T1000 (cell line): Measurements from ENCODE around the gene MDGA2.
"Not testable (repeated sequence)": the region's sequence is repeated elsewhere in the genome, so short reads cannot be mapped to it uniquely, and the experiment has no call there.

ENCODE experiments used
- DNase-seq: peaks from one replicate; lab custom pipeline; 2025; ENCODE audit warnings: mixed read lengths; lab: John Stamatoyannopoulos, UW

Gene MDGA2

DNA sequence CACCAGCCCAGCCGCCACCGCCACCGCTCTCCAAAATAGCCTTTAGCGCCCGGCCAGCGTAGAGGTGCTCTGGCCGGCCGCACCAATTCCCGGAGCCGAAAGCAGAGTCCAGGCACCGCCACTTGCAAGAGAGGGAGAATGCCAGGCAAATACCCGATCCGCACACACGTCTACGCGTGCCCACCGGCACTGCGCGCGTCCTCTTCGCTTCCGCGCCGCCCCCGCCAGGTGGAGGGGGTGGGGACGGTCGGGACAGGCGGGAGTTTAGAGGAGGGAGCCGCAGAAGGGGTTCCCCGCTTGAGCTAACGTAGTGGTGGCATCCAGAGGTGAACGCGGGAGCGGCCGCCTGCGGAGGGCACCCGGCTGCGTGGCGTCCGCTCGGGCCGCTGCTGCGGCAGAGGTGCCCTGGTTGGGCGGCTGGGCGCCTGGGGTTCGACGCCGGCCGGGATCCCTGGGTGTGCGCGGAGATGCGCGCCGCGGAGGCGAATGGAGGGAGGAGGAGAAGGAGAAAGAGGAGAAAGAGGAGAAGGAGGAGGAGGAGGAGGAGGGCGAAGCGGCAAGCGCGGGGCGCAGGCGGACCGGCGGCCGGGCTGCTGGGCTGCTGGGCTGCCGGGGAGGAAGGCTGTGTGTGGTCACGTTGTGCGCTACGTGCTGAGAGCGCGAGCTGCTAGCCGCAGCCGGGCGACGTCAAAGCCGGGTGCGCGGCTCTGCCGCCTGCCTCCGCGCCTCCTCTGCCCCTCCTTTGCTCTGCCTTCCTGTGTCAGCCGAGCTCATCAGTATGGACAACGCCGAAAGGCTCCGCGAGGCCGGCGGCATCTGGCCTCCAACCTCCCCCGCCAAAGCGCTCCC is at the start of gene MDGA2:
Gene MDGA2 (minus strand): TSS at position 140 of the 849 bp plus-strand sequence.
- peak; percentile 77 for DNase-seq

DNA sequence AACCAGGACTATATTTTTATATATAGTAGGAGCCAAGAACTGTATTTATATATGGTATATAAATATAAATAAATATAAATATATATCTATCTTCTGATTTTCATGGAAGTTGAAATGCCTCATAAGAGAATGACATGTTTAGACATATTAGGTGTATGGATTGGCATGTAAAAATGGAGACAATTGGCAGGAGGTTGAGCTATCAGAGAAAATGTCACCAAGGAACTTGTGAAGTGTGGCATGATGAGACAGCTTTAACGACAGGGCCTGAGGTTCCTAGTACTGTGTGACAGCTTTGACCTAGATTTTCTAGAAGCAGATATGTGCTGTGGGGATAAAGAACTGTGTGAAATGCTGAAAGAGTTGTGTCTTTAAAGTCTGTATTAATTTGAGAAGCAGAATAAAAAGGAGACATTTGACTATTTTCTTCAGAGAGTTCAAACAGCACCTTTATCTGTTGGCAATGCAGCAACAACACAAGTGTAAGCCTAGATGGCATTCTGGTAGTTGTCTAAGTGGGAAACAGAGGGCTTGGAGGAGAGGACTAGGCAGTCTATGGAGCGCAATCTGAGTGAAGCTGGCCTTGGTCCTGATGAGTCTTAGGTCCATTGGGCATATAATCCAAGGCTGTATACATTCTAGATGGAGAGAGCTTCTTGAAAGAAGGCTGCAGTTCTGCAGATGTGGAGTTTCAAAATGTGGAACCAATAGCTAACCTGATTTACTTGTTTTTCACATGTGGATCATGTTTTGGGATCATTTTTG is 47.7 kb upstream of the MDGA2 start:
- no peak for DNase-seq

DNA sequence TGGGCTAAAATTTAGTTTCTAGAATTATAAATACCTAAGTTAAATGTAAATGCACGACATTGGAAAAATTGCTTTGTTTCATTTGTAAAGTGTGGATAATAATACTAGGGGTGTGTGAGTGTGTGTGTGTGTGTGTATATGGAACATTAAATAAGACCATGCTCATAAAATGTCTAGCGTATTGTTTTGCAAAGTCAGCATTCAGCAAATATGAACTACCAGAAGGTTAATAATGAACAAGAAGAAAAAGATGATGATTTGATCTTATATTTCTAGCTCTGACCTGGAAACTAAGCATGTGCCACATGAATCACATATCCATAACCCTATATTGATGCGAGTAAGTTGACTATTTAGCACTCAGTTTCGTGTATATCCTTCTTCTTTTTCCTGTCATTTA is 44.9 kb upstream of the MDGA2 start:
- no peak for DNase-seq

DNA sequence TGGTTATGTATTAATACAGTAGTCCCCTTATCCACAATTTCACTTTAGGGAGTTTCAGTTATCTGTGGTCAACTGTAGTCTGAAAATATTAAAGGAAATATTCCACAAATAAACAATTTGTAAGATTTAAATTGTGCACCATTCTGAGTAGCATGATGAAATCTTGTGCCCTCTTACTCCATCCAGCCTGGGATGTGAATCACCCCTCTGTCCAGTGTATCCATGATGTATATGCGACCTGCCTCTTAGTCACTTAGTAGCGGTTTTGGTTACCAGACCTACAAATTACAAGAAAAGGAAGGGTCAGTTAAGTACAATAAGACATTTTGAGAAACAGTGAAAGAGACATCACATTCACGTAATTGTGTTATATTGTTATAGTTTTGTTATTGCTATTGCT is 39.9 kb upstream of the MDGA2 start:
- no peak for DNase-seq

DNA sequence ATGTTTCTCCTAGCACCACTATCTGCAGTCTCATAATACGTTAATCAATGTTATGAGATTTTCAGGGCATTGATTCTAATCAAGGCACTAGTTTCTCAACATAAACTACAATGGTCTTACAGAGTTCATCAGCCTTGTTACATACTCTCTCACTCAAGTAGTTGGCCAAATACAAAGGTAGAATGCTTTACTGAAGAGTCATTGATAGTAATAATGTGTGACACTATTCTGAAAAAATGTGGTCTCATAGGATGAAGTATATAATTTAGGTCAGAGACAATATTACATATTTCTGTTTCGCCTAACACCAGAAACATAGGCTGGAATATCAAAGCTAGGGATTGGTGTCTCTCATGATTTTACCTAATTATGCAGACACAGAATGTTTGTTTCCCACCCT is 35.2 kb upstream of the MDGA2 start:
- DNase-seq, result no peak

DNA sequence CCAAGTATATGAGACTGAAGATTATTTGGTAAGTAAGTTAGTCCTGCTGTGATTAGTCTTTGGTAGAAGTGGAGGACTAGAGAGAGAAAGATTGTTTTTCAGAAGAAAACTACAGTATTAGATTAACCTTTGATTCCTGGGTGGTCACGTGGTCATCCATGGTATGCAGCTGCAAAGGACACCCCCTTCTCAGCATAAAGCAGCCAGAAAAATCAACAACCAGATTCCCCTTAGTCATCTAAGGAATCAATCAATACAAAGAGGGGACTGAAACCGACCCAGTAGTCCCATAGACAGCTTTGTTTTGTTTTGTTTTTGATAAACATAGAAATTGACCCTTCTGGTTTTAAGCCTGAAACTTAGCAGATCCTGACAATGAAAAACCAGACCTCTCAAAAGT is 30.3 kb upstream of the MDGA2 start:
- no peak for DNase-seq

DNA sequence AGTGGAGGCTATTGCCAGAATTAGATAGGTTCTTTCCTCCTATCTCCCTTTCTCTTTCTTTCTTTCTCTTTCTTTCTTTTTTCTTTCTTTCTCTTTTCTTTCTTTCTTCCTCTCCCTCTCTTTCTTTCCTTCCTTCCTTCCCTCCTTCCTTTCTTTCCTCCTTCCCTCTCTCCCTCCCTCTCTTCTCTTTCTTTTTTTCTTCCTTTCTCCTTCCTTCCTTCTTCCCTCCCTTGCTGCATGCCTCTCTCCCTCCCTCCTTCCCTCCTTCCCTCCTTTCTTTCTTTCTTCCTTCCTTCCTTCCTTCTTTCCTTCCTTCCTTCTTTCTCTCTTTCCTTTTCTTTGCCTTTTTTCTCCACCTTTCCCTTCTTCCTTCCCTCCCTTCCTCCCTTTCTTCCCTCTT is 16.4 kb upstream of the MDGA2 start:
- DNase-seq, result no peak

DNA sequence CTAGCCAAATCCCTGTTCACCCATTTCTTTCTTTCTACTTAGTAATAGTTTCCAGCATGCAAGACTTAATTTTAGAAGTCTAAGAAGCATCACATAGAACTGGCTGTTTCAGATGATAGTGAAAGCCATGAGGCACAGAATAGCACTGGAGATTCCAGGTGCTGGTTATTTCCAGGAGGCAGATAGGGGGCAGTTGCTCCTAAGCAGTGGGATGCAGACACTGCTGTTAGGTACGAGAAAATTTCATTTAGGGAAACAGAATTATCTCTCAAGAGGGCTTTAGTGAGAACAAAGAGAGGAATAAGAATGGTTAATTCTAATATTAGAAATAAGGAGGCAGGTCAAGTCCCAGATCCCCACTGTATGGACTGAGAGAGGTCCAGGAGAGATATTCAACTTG is 3.6 kb upstream of the MDGA2 start:
- DNase-seq, result no peak

DNA sequence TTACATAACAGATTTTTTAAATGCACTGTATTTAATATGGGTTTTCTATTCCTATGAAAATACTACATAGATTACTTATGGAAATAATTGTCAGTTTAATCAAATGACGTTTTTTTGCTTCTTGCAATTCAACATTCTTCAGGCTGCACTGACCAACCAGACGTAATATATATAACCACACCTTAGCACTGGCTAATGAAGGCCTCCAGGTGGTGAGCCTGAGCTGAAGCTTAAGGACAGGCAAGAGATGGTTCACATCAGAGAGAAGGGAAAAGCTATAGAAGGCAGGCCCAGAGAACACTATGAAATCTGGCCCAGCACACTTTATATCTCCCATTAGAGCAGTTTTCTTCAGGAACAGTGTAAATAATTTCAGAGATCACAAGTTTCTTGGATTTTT is 2.8 kb upstream of the MDGA2 start:
- no peak for DNase-seq

DNA sequence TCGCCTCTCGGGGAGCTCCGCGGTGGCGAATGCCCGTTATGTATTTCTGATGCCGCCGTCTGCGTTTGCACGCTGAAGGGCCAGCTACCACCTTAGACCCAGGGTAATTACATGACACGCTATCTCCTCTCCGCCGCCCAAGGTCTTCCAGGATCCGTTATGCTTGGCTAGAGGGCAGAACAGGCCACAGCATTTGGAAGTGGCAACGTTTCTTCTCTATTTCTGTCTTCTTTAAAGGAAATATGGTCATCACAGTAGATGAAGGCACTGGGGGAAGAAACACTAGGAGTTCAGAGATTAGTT is 861 bp upstream of the MDGA2 start:
- no peak for DNase-seq

DNA sequence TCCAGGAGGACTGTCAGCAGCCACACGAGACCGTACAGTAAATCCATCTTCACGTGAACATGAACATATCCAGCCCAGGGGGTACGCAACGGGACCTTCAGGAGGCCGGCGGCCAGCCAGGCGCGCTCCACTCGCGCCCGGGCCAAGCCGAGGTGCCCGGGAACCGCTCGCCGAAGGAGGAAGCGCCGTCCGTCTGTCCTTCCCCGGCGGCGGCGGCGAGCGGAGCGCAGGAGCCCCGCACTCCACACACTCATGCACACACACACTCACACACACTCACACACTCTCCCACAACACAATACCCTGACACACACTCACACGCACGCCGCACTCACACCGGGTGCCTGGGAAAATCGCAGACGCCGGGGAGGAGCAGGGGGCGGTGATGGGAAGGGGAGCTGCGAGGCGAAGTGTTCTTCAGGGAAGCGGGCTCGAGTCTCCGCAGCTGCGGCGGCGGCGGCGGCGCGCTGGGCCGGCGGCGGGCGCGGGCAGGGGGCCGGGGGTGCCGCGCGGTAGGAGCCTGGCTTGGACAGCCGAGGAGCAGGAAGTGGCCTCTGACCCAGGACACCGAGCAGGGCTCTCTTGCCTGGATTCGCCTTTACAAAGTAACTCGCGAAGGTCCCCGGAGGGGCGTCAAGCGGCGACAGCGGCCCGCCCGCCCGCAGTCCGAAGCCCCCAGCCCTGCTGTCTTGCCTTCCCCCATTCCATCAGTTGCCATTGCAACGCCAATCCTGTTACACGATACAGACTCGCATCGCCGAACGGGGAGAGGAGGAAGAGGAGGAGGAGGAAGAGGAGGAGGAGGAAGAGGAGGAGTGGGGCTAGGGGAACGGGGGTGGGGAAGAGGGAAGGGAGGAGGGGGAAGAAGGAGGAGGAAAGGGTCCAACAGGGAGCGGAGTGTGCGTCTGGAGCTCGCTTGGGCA is 601 bp downstream of the MDGA2 start:
- DNase-seq, result peak; percentile 48

DNA sequence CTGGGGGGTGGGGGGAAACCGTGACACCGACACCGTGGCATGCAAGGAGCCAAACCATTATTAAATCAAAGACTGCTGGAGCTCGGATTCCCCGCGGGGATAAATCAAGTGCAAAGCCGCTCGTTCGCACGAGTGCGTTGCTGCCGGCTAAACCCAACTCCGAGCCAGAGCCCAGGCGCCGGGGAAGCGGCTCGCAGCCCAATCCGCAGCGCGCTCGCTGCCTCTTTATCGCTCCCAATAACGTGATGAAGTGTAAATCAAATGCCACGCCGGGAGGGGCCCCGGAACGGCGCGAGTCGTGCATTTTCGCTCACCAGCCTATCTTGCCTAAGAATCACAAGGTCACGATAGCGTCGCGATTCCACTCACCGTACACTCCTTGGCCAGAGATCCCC is 1.3 kb downstream of the MDGA2 start:
- no peak for DNase-seq

DNA sequence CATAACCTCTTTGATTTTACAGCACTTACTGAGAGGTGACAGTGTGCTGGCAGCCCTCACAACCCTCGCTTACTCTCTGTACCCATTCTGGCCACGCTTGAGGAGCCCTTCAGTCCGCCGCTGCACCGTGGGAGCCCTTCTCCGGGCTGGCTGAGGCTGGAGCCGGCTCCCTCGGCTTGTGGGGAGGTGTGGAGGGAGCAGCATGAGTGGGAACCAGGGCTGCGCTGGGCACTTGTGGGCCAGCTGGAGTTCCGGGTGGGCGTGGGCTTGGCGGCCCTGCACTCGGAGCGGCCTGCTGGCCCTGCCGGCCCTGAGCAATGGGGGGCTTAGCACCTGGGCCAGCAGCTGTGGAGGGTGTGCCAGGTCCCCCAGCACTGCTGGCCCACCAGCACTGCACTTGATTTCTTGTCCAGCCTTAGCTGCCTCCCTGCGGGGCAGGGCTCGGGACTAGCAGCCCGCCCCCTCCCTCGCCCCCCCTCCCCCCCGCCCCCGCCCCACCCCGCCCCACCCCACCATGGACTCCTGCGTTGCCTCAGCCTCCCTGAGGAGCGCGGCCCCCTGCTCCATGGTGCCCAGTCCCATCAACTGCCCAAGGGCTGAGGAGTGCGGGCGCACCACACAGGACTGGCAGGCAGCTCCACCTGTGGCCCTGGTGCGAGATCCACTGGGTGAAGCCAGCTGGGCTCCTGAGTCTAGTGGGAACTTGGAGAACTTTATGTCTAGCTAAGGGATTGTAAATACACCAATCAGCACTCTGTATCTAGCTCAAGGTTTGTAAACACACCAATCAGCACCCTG is 9.9 kb downstream of the MDGA2 start:
- DNase-seq, result no peak

DNA sequence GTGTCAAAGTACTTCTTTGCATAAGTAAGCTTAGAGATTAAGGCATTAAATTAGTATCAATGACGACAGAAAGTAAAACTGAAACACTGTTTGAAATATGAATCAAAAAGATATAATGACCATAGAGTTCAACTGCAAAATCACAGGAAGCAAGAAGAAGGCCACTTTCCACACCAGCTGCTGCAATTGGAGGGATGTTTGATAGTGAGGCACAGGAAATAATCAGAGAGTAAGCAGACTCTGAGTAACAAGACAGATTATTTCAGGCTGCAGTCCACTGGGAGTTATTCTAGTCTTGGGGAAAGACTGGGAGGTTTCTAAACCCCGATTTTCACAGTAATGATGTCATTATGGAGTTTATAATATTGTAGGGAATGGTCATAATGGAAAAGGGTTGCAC is 12.9 kb downstream of the MDGA2 start:
- DNase-seq, result no peak

DNA sequence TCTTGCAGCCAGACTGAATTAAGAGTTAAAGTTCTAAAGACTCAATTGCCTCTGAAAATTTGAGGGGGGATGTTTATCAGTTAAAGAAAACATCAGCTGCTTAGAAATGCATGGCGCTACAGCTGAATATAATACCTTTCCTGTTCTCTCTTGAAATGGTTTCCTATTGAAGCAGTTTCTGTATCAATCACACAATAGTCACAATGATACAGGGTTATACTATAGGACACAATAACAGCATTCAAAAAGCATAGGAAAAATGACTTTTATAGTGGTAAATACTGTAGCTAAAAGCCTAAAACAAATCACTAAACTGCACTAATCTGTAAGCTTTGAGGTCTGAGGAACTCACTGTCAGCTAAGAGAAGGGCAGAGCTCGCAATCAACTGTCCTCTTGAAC is 15.2 kb downstream of the MDGA2 start:
- no peak for DNase-seq

DNA sequence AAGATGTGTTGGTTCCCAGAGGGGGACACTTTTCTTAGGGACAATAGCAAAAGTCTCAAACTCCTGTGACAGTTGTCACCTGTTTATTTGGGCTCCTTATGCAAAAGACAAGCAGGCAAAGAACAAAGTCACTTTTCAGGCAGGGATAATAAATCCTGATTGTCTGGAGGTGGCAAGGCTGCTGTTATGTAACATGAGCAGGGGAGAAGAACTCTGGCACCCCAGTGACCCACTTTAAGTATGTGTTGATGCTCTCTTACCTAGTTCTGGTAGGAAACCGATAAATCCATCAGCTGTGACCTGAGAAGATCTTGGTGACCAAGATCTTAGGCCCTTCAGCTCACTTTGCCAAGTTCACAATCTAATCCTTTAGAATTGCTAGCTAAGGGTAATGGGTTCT is 17.4 kb downstream of the MDGA2 start:
- no peak for DNase-seq

DNA sequence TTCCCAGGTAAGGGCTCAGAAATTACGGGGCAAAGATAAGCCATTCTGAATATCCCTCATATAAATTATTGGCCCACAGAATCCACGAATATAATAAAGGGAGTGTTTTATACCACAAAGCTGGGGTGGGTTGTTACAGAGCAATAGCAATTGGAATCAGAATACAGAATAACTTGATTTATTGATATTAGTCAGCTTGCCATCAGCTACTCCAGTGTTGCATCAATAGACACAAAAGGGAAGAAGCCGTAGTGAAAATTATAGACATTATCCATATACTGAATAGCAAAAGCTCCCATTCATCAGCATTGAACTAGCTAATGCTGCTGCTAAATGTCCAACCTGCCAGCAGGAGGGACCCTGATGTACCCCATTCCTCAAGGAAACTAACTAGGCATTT is 18.3 kb downstream of the MDGA2 start:
- no peak for DNase-seq

DNA sequence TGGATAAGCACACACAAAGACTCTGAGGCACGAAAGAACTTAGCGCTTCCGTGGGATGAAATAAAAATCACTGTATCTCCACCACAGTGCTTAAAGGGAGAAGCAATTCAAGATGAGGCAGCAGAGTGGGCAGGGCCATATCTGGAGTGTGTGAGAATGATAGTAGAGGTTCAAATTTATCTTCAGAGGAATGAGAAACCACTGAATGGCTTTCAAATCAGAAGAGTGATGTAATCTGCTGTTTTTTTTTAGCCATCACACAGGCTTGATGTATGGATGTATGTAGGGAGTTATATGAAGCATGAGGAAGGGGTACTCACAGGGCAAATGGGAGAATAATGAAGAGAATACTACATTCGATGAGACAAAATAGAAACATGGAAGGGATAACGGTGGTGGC is 24.1 kb downstream of the MDGA2 start:
- no peak for DNase-seq

DNA sequence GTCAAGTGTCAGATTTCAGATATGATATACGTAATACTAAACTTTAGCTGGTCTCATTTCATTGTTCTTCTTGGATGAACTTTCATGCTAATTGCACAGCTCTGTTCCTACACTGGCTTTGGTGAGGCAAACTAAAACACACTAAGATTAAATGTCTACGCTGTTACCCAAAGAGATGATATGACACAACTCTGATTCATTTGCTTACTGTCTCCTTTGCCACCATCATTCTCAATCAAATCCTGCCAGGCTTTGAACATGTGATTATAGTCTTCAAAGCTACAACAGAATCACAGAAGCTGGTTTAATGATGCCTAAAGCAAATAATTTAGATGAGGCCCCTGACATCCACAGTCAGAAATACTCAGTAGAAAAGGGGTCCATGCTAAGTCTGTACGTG is 37.7 kb downstream of the MDGA2 start:
- no peak for DNase-seq

DNA sequence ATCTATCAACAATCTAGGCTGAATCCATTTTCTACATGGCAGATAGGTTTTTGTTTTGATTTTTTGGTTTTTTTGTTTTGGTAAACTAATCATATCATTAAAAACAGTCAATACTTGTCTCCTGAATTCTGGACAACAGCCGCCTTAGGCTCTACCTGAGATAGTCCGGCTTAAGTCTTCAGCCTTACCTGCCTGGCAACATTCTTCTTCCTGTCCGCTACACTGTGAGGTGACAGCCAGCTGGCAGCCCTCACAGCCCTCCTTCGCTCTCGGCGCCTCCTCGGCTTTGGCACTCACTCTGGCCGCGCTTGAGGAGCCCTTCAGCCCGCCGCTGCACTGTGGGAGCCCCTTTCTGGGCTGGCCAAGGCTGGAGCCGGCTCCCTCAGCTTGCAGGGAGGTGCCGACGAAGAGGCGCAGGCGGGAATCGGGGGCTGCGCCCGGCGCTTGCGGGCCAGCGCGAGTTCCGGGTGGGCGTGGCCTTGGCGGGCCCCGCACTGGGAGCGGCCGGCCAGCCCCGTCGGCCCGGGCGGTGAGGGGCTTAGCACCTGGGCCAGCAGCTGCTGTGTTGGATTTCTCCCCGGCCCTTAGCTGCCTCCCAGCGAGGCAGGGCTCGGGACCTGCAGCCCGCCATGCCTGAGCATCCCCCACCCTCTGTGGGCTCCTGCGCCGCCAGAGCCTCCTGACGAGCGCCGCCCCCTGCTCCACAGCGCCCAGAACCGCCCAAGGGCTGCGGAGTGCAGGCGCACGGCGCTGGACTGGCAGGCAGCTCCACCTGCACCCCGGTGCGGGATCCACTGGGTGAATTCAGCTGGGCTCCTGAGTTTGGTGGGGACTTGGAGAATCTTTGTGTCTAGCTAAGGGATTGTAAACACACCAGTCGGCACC is 49.0 kb downstream of the MDGA2 start:
- no peak for DNase-seq

DNA sequence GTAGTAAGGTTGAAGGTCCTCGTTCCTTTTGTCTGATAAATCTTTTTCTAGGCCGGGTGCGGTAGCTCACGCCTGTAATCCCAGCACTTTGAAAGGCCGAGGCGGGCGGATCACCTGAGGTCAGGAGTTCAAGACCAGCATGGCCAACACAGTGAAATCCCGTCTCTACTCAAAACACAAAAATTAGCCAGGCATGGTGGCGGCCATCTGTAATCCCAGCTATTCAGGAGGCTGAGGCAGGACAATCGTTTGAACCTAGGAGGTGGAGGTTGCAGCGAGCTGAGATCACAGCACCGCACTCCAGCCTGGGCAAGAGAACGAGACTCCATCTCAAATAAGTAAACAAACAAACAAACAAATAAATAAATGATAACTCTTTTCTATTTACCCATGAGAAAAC is 51.3 kb downstream of the MDGA2 start:
- not testable (repeated sequence) for DNase-seq
